Suprapubic skin (tissue), 3 donors: ENCODE results near the gene HOXA13.

Experiments
- CTCF ChIP-seq, 2 donors: fragments of 200-600 bp in 1 of 2; fragments of 450-650 bp in 1 of 2; sonication (generic) in 1 of 2; IDR thresholded peaks; one replicate each; pipeline ENCODE4 v1.5.1; 2016 to 2019; ENCODE audit warnings: antibody characterized with exemption in 2 of 2, mild to moderate bottlenecking in 1 of 2, moderate library complexity in 1 of 2
- EP300 ChIP-seq: sonication (generic); formaldehyde crosslinking; IDR thresholded peaks from one replicate; pipeline ENCODE4 v1.6.1; 2017; ENCODE audit warnings: antibody characterized with exemption
- POLR2A ChIP-seq, 2 donors: fragments of 450-650 bp; IDR thresholded peaks; one replicate each; pipeline ENCODE4 v1.6.1; 2017; ENCODE audit warnings: antibody characterized with exemption in 2 of 2, mild to moderate bottlenecking in 2 of 2, moderate library complexity in 2 of 2

DNA sequence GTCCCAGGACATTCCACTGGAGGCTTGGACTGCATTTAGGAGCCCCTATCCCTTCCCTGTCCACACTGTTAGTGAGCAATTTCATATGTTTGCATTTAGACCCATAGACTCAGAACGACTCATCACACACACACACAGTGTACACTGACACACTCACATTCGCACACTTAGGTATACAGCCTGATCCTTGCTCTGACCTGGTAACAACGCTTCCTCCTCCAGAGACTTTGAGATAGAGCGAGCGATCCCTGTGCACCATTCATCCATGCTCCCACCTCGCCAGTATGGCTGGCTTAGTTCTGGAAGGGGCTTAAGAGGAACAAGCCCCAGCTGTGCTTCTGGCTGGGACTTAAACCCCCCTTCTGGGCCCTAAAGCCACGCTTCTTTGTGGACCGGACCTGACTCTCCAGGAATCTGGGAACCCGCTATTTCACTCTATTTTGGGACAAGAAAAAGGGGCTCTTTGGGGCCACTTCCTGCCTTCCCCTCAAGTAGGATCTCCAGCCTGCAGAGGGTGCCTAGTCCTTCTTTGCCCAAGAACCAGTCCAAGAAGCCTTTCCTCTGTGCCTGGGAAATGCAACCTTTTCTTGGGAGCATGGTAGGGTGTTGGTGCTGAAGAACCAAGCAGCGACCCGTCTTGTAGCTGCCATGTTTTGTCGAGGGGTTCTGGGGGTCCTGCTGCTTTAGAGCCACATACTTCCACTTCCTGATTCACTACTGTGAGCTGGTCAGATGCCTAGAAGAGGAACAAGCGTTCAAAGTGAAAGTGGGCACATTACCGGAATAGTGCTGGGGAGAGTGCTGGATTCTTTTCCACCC lies 1.1 kb upstream of the HOXA13 start:
- TF ChIP-seq CTCF (IDR thresholded peaks at IDR 0.05) = no peak
- no peak for TF ChIP-seq EP300
- TF ChIP-seq POLR2A (IDR thresholded peaks at IDR 0.05) = no peak
